G401 (cell line): ENCODE results near the gene MAP6. TPM values are rescaled to one million over a fixed set of nuclear protein-coding genes. Genes with fewer than 3 reads are reported as not detected.

Source experiments
- DNase-seq: peaks from one replicate; pipeline ENCODE4 v3.0.0-alpha.2; 2015; ENCODE audit warnings: low spot score
- in situ Hi-C: cut with HindIII; loops from 2 replicates; pipeline ENCODE4 v1.10.0; 2016; ENCODE audit warnings: low sequenced_read_pairs, mixed read lengths
- total RNA-seq: library from RNA; depleted of rRNA; stranded (reverse); fragments of >200 nt; shearing (Covaris generic); gene quantifications from 2 replicates; pipeline ENCODE4 v1.2.3, GENCODE V29; 2014; rRNA removed

Gene MAP6
- total RNA-seq, 1 experiment from 2014 or later: 1.6 TPM

DNA sequence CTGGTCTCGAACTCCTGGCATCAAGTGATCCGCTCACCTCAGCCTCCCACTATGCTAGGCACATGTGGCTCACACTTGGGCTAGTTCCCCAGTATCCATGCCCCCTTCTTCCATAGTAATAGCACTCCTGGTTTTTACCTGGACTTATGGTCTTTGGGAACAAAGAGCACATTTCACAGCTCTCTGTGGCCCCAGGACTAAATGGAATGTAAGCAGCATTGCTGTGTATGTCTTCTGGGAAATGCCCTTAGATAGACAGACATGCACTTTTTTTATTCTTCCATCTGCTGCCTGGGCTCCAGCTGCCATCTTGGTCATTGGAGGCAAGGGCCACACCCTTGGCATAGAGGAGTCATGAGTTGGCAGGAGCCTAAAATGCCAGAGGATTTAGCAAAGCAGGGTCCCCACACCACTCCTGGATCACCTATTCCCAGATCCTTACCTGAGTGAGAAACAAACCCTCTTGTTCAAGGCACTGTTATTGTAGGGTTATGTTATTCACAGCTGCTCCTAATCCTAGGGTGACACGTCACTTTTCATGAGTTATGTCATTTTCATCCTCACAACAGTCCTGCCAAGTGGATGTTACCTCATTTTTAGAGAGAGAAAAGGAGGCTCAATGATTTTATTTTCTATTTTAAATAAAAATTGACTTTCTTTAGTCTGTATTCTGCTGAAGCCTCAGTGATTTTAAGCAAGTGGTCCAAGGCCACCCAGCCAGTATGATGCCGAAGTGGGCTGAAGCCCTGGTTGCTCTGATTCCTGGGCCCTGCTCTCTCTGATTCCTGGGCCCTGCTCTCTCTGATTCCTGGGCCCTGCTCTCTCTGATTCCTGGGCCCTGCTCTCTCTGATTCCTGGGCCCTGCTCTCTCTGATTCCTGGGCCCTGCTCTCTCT lies 127.4 kb downstream of the MAP6 start:
- in situ Hi-C loops: no loop called here
- no peak for DNase-seq

DNA sequence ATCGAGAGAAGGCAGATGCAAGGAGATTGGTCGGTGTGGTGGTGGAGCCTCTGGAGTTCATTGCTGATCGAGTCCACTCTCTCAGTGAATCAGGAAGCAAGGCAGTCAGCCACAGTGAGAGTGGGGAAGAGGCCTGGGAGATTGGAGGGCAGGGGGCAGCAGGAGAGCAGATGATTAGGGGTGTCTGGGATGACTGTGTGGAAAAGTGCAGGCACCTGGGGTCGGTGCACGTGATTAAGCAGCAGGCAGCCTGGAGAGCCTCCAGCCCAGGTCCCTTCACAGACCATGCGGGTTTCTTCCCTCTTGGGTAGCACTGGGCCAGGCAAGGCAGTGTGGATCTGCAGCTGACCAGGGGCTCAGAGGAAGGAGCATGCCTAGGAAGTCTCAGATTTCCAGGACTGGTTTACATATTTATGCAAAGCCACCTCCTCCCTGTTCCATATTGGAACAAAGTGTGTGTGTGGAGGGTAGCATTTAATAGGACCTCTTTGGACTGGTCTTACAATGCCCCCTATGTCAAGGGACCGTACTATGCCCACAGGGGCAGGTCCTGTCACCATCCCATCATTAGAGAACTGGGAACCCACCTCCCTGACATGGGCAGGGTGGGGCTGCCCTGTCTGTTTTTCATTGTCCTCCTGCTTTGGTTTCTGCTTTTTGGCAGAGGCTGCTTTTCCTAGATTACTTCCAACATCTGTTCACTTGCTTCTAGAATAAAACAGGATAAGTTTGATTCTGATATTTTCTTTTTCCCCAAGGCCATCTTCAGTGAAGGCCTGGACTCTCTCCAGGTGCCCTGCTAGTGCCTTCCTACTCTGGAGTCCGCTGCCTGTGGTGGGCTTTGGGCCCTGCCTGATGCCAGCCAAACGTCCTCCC lies 129.1 kb downstream of the MAP6 start:
- no peak for DNase-seq
- in situ Hi-C loops: no loop called here

DNA sequence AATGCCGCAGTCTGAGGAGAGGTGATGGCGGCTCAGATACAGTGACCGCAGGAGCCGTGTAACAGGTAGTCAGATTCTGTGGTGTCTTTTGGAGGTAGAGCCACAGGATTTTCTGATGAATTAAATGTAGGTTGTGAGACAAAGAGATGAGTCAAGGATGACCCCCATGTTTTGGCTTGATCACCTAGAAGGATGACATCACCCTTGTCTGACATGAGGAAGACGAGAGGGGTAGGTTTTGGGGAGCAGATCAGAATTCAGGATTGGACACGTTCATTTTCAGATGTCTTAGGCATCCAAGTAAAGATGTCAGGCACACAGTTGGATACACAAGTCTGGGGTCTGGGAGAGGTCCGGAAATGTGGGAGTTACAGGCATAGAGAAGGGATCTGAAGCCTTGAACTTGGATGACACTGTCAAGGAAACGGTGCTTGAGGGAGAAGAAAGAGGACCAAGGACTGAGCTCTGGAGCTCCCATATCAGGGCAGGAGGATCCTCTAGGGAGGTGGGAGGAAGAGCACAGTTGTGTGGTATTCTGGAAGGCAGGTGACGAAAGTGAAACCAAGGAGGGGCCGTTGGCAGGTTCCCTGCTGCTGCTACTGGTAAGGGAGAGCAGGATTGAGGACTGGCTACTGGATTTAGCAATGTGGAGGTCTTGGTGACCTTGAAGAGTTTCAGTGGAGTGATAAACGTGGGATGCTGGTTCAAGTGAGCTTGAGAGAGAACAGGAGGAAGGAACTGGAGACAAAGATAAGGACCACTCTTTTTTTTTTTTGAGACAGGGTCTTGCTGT lies 130.5 kb downstream of the MAP6 start:
- no peak for DNase-seq
- in situ Hi-C loops: no loop called here

DNA sequence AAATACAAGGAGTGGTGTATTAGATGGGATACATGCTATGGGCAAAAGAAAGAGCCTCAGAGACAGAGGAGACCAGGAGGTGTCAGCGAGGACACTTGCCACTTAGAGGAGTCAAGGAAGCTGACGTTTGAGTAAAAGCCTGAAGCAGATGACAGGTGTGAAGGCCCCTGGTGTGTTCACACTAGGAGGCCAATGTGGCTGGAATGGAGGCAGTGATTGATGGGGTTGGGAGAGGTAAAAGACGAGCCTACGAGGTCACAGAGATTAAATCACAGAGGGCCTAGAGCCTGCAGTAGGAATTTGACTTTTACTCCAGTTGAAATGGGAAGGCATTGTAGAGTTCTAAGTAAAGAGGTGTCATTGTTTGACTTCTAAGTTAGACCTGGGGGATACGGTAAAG lies 131.1 kb downstream of the MAP6 start:
- in situ Hi-C loops: no loop called here
- no peak for DNase-seq

Other genes starting within 250 kb of the MAP6 start
- not detected in 2 replicates for gene KLHL35, start 235.8 kb downstream of the MAP6 start, total RNA-seq
- 4.6 and 10.8 TPM in 2 replicates for gene GDPD5, start 143.1 kb downstream of the MAP6 start, total RNA-seq
- 721 and 818 TPM in 2 replicates for gene SERPINH1, start 106.8 kb downstream of the MAP6 start, total RNA-seq
- gene MOGAT2, start 48.8 kb upstream of the MAP6 start, total RNA-seq: not detected in 2 replicates
- 94.6 and 105 TPM in 2 replicates for gene DGAT2, start 99.7 kb upstream of the MAP6 start, total RNA-seq
- 10.1 and 12.3 TPM in 2 replicates for gene UVRAG, start 146.2 kb upstream of the MAP6 start, total RNA-seq